Liver (tissue), 9 donors: Measurements from ENCODE around the gene EDIL3. TPM values are rescaled to one million over a fixed set of nuclear protein-coding genes. Genes with fewer than 3 reads are reported as not detected.

ENCODE experiments used
- DNase-seq: peaks from one replicate; pipeline ENCODE4 v3.0.0-alpha.2; 2017; ENCODE audit warnings: low spot score
- H3K27ac ChIP-seq, 2 donors: one replicate each; pipeline ENCODE4 v1.7.0; 2013; ENCODE audit warnings: inconsistent platforms in 2 of 2, low read length in 2 of 2, control low read depth in 1 of 2, low read depth in 1 of 2, mild to moderate bottlenecking in 1 of 2
- H3K27me3 ChIP-seq, 4 donors: one replicate each; pipeline versions ENCODE4 v1.6.1 to v1.7.0; 2013; ENCODE audit warnings: low read length in 3 of 4, inconsistent platforms in 1 of 4, mild to moderate bottlenecking in 1 of 4, moderate library complexity in 1 of 4; ENCODE audit not compliant: control insufficient read depth in 4 of 4, insufficient read depth in 4 of 4
- H3K36me3 ChIP-seq, 4 donors: one replicate each; pipeline versions ENCODE4 v1.6.1 to v1.7.0; 2013; ENCODE audit warnings: low read length in 3 of 4, mild to moderate bottlenecking in 3 of 4, low read depth in 1 of 4, moderate library complexity in 1 of 4; ENCODE audit not compliant: control insufficient read depth in 4 of 4, insufficient read depth in 3 of 4
- H3K4me1 ChIP-seq, 4 donors: one replicate each; pipeline versions ENCODE4 v1.6.1 to v1.7.0; 2013; ENCODE audit warnings: low read length in 3 of 4, mild to moderate bottlenecking in 3 of 4, moderate library complexity in 1 of 4; ENCODE audit not compliant: control insufficient read depth in 4 of 4, insufficient read depth in 4 of 4
- H3K4me3 ChIP-seq, 3 donors: one replicate each; pipeline versions ENCODE4 v1.6.1 to v1.7.0; 2013; ENCODE audit warnings: low read length in 3 of 3, control low read depth in 1 of 3, low read depth in 1 of 3, mild to moderate bottlenecking in 1 of 3
- H3K9ac ChIP-seq, 2 donors: one replicate each; pipeline ENCODE4 v1.7.0; 2013; ENCODE audit warnings: low read length in 2 of 2, mild to moderate bottlenecking in 2 of 2, moderate library complexity in 2 of 2, control low read depth in 1 of 2, low read depth in 1 of 2
- H3K9me3 ChIP-seq, 4 donors: one replicate each; pipeline versions ENCODE4 v1.6.1 to v1.7.0; 2013; ENCODE audit warnings: low read length in 3 of 4; ENCODE audit not compliant: control insufficient read depth in 4 of 4
- FOXA2 ChIP-seq: IDR thresholded peaks from 2 replicates; pipeline ENCODE4 v1.6.1; 2016; ENCODE audit warnings: antibody characterized with exemption
- RAD21 ChIP-seq, 2 donors: IDR thresholded peaks; 2 replicates each; pipeline ENCODE4 v1.6.1; 2016; ENCODE audit warnings: antibody characterized with exemption in 2 of 2, mild to moderate bottlenecking in 2 of 2
- RXRA ChIP-seq, 2 donors: IDR thresholded peaks; 2 replicates each; pipeline ENCODE4 v1.6.1; 2017 to 2018; ENCODE audit warnings: antibody characterized with exemption in 2 of 2, mild to moderate bottlenecking in 1 of 2
- SP1 ChIP-seq: IDR thresholded peaks from 2 replicates; pipeline ENCODE4 v1.6.1; 2018; ENCODE audit warnings: antibody characterized with exemption, mild to moderate bottlenecking
- TAF1 ChIP-seq: conservative IDR thresholded peaks from 2 replicates; pipeline ENCODE4 v1.6.1; 2016; ENCODE audit warnings: antibody characterized with exemption, mild to moderate bottlenecking
- YY1 ChIP-seq: IDR thresholded peaks from 2 replicates; pipeline ENCODE4 v1.6.1; 2016; ENCODE audit warnings: antibody characterized with exemption, mild to moderate bottlenecking
- WGBS: extraction: QIAGEN DNeasy Blood & Tissue Kit; methylation state at CpG from one replicate; pipeline ENCODE4 v1.1.7; 2013; 5-methylcytosine and 5-hydroxymethylcytosine counted together
- polyA plus RNA-seq, 2 donors: library from polyadenylated mRNA; stranded (reverse) in 1 of 2; unstranded in 1 of 2; fragments of 200-250 nt in 1 of 2; fragments of >200 nt in 1 of 2; fragmentation: Nextera tagmentation in 1 of 2; extraction: Ambion mirVana in 1 of 2; gene quantifications; one replicate each; pipeline versions ENCODE4 v1.2.1 to v1.2.3, GENCODE V29; 2013 to 2015
- total RNA-seq, 2 donors: library from RNA; depleted of rRNA; stranded (reverse); fragments of >200 nt; gene quantifications; one replicate each; pipeline ENCODE4 v1.2.3, GENCODE V29; 2014
- TF ChIP-seq, protein P1 (sequence below): fragments of 150-350 bp; IDR thresholded peaks from 2 replicates; pipeline ENCODE4 v1.5.1; 2017; ENCODE audit warnings: improper control_type of control experiment, low read depth, low read length; ENCODE audit not compliant: missing input control
- TF ChIP-seq, protein P2 (sequence below): IDR thresholded peaks from 2 replicates; pipeline ENCODE4 v1.6.1; 2016; ENCODE audit warnings: antibody characterized with exemption, mild to moderate bottlenecking
- TF ChIP-seq, protein P3 (sequence below): IDR thresholded peaks from 2 replicates; pipeline ENCODE4 v1.6.1; 2016; ENCODE audit warnings: antibody characterized with exemption
- TF ChIP-seq, protein P4 (sequence below): IDR thresholded peaks from 2 replicates; pipeline ENCODE4 v1.6.1; 2016; ENCODE audit warnings: antibody characterized with exemption
- TF ChIP-seq, protein P5 (sequence below): IDR thresholded peaks from 2 replicates; pipeline ENCODE4 v1.6.1; 2016; ENCODE audit warnings: antibody characterized with exemption
- donor health status: healthy.
- donor health status: healthy.
- donor health status: healthy.
- donor health status: healthy.
- donor health status: healthy.

EDIL3 gene
- total and polyA plus RNA-seq, 4 donors, result 0.33 to 12.0 (median 0.76) TPM

DNA sequence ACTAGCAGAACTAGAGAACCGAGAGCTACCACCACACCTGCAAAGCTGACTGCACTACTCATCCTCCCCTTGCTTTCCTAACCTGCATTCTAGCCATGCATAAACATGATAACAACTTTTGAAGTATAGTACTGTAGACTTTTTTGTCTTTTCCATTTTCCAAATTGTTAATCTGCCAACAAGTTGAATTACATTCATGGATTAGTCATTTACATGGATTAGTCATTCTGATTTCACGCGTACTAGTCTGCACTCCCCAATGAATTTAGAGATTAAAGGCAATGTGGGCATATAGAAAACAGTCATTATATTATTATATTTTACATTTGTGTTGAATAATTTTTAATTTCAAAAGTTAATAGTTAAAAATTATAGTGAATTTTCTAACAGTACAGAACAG, 81.4 kb downstream of the EDIL3 start:
- no peaks in the 10 kb centered on the region for H3K36me3 ChIP-seq
- TF ChIP-seq, protein P1, sequence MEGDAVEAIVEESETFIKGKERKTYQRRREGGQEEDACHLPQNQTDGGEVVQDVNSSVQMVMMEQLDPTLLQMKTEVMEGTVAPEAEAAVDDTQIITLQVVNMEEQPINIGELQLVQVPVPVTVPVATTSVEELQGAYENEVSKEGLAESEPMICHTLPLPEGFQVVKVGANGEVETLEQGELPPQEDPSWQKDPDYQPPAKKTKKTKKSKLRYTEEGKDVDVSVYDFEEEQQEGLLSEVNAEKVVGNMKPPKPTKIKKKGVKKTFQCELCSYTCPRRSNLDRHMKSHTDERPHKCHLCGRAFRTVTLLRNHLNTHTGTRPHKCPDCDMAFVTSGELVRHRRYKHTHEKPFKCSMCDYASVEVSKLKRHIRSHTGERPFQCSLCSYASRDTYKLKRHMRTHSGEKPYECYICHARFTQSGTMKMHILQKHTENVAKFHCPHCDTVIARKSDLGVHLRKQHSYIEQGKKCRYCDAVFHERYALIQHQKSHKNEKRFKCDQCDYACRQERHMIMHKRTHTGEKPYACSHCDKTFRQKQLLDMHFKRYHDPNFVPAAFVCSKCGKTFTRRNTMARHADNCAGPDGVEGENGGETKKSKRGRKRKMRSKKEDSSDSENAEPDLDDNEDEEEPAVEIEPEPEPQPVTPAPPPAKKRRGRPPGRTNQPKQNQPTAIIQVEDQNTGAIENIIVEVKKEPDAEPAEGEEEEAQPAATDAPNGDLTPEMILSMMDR, result no peak
- no peak for TF ChIP-seq TAF1
- no peak for TF ChIP-seq RAD21 (IDR thresholded peaks at IDR 0.05)
- no peak for TF ChIP-seq RXRA (IDR thresholded peaks at IDR 0.05)
- TF ChIP-seq, protein P2, sequence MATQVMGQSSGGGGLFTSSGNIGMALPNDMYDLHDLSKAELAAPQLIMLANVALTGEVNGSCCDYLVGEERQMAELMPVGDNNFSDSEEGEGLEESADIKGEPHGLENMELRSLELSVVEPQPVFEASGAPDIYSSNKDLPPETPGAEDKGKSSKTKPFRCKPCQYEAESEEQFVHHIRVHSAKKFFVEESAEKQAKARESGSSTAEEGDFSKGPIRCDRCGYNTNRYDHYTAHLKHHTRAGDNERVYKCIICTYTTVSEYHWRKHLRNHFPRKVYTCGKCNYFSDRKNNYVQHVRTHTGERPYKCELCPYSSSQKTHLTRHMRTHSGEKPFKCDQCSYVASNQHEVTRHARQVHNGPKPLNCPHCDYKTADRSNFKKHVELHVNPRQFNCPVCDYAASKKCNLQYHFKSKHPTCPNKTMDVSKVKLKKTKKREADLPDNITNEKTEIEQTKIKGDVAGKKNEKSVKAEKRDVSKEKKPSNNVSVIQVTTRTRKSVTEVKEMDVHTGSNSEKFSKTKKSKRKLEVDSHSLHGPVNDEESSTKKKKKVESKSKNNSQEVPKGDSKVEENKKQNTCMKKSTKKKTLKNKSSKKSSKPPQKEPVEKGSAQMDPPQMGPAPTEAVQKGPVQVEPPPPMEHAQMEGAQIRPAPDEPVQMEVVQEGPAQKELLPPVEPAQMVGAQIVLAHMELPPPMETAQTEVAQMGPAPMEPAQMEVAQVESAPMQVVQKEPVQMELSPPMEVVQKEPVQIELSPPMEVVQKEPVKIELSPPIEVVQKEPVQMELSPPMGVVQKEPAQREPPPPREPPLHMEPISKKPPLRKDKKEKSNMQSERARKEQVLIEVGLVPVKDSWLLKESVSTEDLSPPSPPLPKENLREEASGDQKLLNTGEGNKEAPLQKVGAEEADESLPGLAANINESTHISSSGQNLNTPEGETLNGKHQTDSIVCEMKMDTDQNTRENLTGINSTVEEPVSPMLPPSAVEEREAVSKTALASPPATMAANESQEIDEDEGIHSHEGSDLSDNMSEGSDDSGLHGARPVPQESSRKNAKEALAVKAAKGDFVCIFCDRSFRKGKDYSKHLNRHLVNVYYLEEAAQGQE, result no peak
- DNase-seq, result no peak
- H3K27ac ChIP-seq, result no peak overlapping the region
- no peak overlapping the region for H3K4me3 ChIP-seq
- H3K9ac ChIP-seq, result no peak overlapping the region
- peaks cover 0 to 6% (median 4%) of the 10 kb centered on the region in 4 donors for H3K4me1 ChIP-seq
- WGBS, result 96% methylated on average over 3 of the region's 3 CpGs
- H3K9me3 ChIP-seq, result no peaks in the 10 kb centered on the region
- no peaks in the 10 kb centered on the region for H3K27me3 ChIP-seq

DNA sequence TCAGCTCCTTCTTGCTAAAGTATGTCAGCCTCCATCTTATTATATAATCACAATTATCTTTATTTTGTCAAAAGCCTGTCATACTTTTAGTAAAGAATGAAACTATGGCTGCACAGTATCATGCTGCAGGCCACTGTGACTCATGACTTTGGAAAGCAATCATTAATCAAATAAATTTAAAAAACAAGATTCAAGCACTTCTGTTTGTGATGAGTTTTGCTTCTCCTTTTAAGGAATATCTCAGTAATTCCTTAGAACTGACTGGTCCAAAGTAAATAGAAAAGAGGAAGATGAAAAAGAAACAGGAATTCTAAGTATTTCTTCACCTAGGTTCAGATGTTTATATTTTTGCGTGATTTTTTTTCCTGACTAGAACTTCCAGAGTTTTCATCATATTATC, 83.1 kb downstream of the EDIL3 start:
- no peak overlapping the region for H3K4me3 ChIP-seq
- peaks cover 0 to 6% (median 4%) of the 10 kb centered on the region in 4 donors for H3K4me1 ChIP-seq
- DNase-seq, result no peak
- H3K27ac ChIP-seq, result no peak overlapping the region
- no peaks in the 10 kb centered on the region for H3K36me3 ChIP-seq
- no peak overlapping the region for H3K9ac ChIP-seq
- no peaks in the 10 kb centered on the region for H3K9me3 ChIP-seq
- TF ChIP-seq FOXA2 (no peak), YY1 (no peak)
- TF ChIP-seq, protein P3, sequence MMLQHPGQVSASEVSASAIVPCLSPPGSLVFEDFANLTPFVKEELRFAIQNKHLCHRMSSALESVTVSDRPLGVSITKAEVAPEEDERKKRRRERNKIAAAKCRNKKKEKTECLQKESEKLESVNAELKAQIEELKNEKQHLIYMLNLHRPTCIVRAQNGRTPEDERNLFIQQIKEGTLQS, result no peak
- TF ChIP-seq, protein P4, sequence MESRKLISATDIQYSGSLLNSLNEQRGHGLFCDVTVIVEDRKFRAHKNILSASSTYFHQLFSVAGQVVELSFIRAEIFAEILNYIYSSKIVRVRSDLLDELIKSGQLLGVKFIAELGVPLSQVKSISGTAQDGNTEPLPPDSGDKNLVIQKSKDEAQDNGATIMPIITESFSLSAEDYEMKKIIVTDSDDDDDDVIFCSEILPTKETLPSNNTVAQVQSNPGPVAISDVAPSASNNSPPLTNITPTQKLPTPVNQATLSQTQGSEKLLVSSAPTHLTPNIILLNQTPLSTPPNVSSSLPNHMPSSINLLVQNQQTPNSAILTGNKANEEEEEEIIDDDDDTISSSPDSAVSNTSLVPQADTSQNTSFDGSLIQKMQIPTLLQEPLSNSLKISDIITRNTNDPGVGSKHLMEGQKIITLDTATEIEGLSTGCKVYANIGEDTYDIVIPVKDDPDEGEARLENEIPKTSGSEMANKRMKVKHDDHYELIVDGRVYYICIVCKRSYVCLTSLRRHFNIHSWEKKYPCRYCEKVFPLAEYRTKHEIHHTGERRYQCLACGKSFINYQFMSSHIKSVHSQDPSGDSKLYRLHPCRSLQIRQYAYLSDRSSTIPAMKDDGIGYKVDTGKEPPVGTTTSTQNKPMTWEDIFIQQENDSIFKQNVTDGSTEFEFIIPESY, result no peak
- WGBS, result 90% methylated on average over 1 of the region's 1 CpG
- no peaks in the 10 kb centered on the region for H3K27me3 ChIP-seq

- Histone ChIP-seq H3K4me3 (no peak overlapping the region), H3K9me3 (no peaks in the 10 kb centered on the region), H3K27ac (no peak overlapping the region), H3K27me3 (no peaks in the 10 kb centered on the region), H3K4me1 (peaks cover 0 to 2% (median under 1%) of the 10 kb centered on the region in 4 donors), H3K9ac (no peak overlapping the region), H3K36me3 (no peaks in the 10 kb centered on the region)
- 64% methylated on average over 1 of the region's 1 CpG for WGBS
- DNase-seq, result no peak
- TF ChIP-seq, protein P5, sequence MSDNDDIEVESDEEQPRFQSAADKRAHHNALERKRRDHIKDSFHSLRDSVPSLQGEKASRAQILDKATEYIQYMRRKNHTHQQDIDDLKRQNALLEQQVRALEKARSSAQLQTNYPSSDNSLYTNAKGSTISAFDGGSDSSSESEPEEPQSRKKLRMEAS, result no peak
- TF ChIP-seq, protein P2, result no peak
- TF ChIP-seq, protein P1, result no peak
- TF ChIP-seq SP1, result no peak
- TF ChIP-seq, protein P3, result no peak
- no peak for TF ChIP-seq RAD21 (IDR thresholded peaks at IDR 0.05)
Measured at GRCh38 chr5:84299959-84300358, 84.7 kb downstream of the EDIL3 start.
